Activated CD4-positive, alpha-beta T cell treated with anti-CD3 and anti-CD28 coated beads, Interleukin-2, Interleukin-6, amounts not matched to agents 100 ng/mL and 50 ng/mL, durations not matched to agents 16 hours and 8 hours (primary cell): ENCODE data around the gene MEIKIN.

Experiments
- DNase-seq: peaks from one replicate; pipeline ENCODE4 v3.0.0-alpha.2; 2020

The MEIKIN gene

DNA sequence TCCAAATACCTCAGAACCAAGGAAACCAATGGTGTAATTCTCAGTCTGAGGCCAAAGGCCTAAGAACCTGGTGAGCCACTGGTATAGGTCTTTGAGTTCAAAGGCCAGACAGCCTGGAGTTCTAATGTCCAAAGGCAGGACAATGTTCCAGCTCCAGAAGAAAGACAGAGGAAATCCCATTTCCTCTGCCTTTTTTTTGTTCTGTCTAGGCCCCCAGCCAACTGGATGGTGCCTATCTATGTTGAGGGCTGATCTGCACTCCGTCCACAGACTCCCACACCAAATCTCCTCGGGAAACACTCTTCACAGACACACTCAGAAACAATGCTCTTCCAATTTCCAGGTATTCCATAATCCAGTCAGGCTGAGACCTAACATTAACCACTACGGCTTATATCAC is 178.8 kb downstream of the MEIKIN start:
- no peak for DNase-seq

- no peak for DNase-seq
Observed at GRCh38 chr5:131765261-131765660, 180.2 kb downstream of the MEIKIN start.

DNA sequence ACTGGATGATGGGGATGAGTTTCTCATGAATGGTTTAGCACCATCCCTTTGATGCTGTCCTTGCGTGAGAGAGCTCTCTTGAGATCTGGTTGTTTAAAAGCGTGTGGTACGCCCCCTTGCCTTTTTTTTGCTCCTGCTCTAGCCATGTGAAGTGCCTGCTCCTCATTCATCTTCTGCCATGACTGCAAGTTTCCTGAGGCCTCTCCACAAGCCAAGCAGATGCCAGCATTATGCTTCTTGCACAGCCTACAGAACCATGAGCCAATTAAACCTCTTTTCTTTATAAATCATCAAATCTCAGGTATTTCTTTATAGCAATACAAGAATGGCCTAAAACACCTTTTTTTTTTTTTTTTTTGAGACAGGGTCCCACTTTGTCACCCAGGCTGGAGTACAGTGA is 181.5 kb downstream of the MEIKIN start:
- no peak for DNase-seq

DNA sequence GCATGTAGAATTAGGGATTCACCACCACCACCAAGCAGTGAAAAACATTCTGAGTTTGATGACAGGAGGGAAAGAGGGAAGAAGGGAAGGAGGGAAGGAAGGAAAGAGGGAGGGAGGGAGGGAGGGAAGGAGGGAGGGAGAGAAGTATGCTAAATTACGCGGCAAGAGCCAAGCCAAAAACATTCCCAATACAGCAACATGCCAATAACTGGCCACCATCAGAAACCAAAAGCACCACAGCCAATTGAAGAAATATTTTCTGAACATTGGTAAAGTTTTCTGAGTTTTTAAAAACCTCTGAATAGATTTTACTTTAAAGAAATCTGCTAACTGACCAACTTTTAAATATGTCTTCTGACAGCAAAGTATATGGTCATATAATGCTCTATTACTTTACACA is 184.7 kb downstream of the MEIKIN start:
- DNase-seq = no peak

DNA sequence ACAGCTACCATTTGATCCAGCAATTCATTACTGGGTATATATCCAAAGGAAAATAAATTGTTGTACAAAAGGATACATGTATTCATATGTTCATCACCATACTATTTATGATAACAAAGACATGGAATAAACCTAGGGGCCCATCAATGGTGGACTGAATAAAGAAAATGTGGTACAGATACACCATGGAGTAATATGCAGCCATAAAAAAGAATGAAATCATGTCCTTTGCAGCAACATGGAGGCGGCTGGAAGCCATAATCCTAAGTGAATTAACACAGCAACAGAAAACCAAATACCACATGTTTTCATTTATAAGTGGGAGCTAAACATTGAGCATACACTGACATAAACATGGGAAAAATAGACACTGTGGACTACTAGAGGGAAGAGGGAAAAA is 185.8 kb downstream of the MEIKIN start:
- DNase-seq = no peak

GRCh38 chr5:131758520-131758900 is 187.0 kb downstream of the MEIKIN start:
- no peak for DNase-seq

- no peak for DNase-seq
Observed at GRCh38 chr5:131757830-131758519, 187.5 kb downstream of the MEIKIN start.
